ENCODE results near the gene FOXP1.
A peak's percentile ranks its signal among the peaks of the same experiment; 100 is the strongest.

The FOXP1 gene

GRCh38 chr3:71063773-71064290 lies 519.7 kb downstream of the FOXP1 start:
- TF ChIP-seq ZNF384 (IDR thresholded peaks at IDR 0.05) (no peak), FOXA1 (IDR thresholded peaks at IDR 0.05) (no peak), SP1 (IDR thresholded peaks at IDR 0.05) (no peak), FOXM1 (IDR thresholded peaks at IDR 0.05; ENCODE audit: borderline replicate concordance) (no peak), LEF1 (IDR thresholded peaks at IDR 0.05; ENCODE audit: borderline replicate concordance) (no peak), BHLHE40 (IDR thresholded peaks at IDR 0.05; ENCODE audit: borderline replicate concordance) (no peak), ARNT (IDR thresholded peaks at IDR 0.05) (no peak), L3MBTL2 (conservative IDR thresholded peaks at IDR 0.05) (no peak), ELF4 (IDR thresholded peaks at IDR 0.05) (no peak), TARDBP (IDR thresholded peaks at IDR 0.05) (no peak), HDGF (IDR thresholded peaks at IDR 0.05; ENCODE audit: borderline replicate concordance) (no peak), FOXK2 (IDR thresholded peaks at IDR 0.05) (no peak), NFRKB (IDR thresholded peaks at IDR 0.05) (no peak), SUZ12 (IDR thresholded peaks at IDR 0.05) (no peak), CTBP1 (IDR thresholded peaks at IDR 0.05; ENCODE audit: borderline replicate concordance) (no peak), PKNOX1 (IDR thresholded peaks at IDR 0.05) (no peak)
- DNase-seq (ENCODE audit: extremely low spot score), result no peak
- ChIA-PET CTCF (interaction anchor here (0.6 kb wide), 1 partner anchor 131 kb away, joined by 3 read pairs; no protein-coding TSS in a partner anchor), POLR2A (interaction anchor here (0.6 to 1.9 kb wide), 7 partner anchors 9 to 519 kb away, joined by 3 to 4 read pairs (median 3); partner anchors contain the start of gene FOXP1)

GRCh38 chr3:71062952-71063772 lies 520.4 kb downstream of the FOXP1 start:
- peak; percentile 95 for TF ChIP-seq PKNOX1 (IDR thresholded peaks at IDR 0.05)
- no peak for TF ChIP-seq ZNF384 (IDR thresholded peaks at IDR 0.05)
- ChIA-PET CTCF (no interaction called here), POLR2A (interaction anchor here (0.9 to 1.9 kb wide), 5 partner anchors 8 to 520 kb away, joined by 3 to 4 read pairs (median 3); partner anchors contain the start of gene FOXP1)
- no peak for DNase-seq (ENCODE audit: extremely low spot score)

- POLR2A ChIA-PET, result interaction anchor here (1.3 kb wide), 1 partner anchor 9 kb away, joined by 3 read pairs; no protein-coding TSS in a partner anchor
- TF ChIP-seq ARNT (IDR thresholded peaks at IDR 0.05) (no peak), PKNOX1 (IDR thresholded peaks at IDR 0.05) (peak; percentile 85), CTBP1 (IDR thresholded peaks at IDR 0.05; ENCODE audit: borderline replicate concordance) (peak; percentile 45; the same call in 1 of the 2 replicates), FOXK2 (IDR thresholded peaks at IDR 0.05) (0 out of 2 replicates have a peak, but pooled peaks have one; percentile 25), ZNF384 (IDR thresholded peaks at IDR 0.05) (peak; percentile 67; the same call in 1 of the 2 replicates), LEF1 (IDR thresholded peaks at IDR 0.05; ENCODE audit: borderline replicate concordance) (no peak), SUZ12 (IDR thresholded peaks at IDR 0.05) (no peak)
- no peak for DNase-seq (ENCODE audit: extremely low spot score)
- CTCF ChIA-PET, result interaction anchor here (1.1 to 2.5 kb wide), 2 partner anchors 39 to 57 kb away, joined by 4 to 7 read pairs; no protein-coding TSS in a partner anchor
These were observed 521.2 kb downstream of the FOXP1 start for GRCh38 chr3:71062037-71062932.

- ChIA-PET CTCF (interaction anchor here (1.1 to 2.5 kb wide), 2 partner anchors 39 to 56 kb away, joined by 4 to 7 read pairs; no protein-coding TSS in a partner anchor), POLR2A (interaction anchor here (1.3 kb wide), 1 partner anchor 9 kb away, joined by 3 read pairs; no protein-coding TSS in a partner anchor)
These were observed 521.9 kb downstream of the FOXP1 start for GRCh38 chr3:71061581-71061980.

More at GRCh38 chr3:71061581-71061980, 521.9 kb downstream of the FOXP1 start:
- TF ChIP-seq ARNT (IDR thresholded peaks at IDR 0.05) (no peak), FOXA1 (IDR thresholded peaks at IDR 0.05) (no peak), PKNOX1 (IDR thresholded peaks at IDR 0.05) (no peak)
- DNase-seq (ENCODE audit: extremely low spot score), result no peak

All from HEK293T (cell line).